ENCODE data around the gene PNMA8A.

PNMA8A gene

GRCh38 chr19:46450737-46451136, 20.6 kb downstream of the PNMA8A start:
- no peak overlapping the region for H3K4me3 ChIP-seq (ENCODE audit: control insufficient read depth, low read depth, low read length)
- no peak for TF ChIP-seq CTCF (conservative IDR thresholded peaks at IDR 0.05; ENCODE audit: control insufficient read depth, insufficient read depth, low read depth, low read length)
- no peak for DNase-seq (ENCODE audit: low read depth)

DNA sequence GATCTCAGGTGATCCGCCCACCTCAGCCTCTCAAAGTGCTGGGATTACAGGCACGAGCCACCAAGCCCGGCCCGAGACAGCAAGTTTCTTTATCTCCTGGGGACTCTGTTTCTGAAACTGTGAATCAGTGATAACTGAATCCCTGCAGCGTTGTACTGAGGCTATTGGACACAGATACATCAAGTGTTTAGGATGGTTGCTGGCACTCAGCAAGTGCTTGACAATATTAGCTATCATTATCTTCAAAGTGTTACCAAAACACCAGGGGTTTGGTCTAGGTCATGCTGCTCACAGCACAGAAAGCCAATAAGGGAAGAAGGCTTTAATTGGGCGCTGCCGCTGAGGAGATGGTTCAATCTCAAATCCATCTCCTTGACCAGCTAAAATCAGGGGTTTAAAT, 22.1 kb downstream of the PNMA8A start:
- DNase-seq (ENCODE audit: low read depth): no peak
- no peak for TF ChIP-seq CTCF (conservative IDR thresholded peaks at IDR 0.05; ENCODE audit: control insufficient read depth, insufficient read depth, low read depth, low read length)
- no peak overlapping the region for H3K4me3 ChIP-seq (ENCODE audit: control insufficient read depth, low read depth, low read length)

- TF ChIP-seq CTCF (conservative IDR thresholded peaks at IDR 0.05; ENCODE audit: control insufficient read depth, insufficient read depth, low read depth, low read length): no peak
- no peak for DNase-seq (ENCODE audit: low read depth)
These were observed 22.8 kb downstream of the PNMA8A start for GRCh38 chr19:46448601-46449000.

DNA sequence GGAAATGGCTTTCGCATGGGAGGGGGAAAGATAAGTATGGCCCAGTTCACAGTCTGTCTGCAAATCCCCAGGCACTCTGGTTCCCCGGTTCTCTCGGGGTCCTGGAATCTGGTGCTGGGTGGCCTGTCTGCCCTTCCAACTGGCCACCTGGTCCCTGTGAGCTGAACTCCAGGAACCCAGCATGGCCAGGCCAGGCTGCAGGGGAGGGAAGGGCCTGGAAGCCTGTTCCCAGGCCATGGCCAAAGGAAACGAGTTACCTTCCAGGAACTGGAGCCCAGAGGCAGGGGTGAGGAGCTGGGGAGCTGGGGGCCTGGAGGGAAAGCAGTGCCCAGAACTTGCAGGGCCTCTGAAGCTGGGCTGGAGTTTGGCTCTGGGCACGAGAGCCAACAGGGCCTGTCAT, 23.5 kb downstream of the PNMA8A start:
- H3K4me3 ChIP-seq (ENCODE audit: control insufficient read depth, low read depth, low read length): no peak overlapping the region
- no peak for TF ChIP-seq CTCF (conservative IDR thresholded peaks at IDR 0.05; ENCODE audit: control insufficient read depth, insufficient read depth, low read depth, low read length)
- DNase-seq (ENCODE audit: low read depth): no peak

More at GRCh38 chr19:46448601-46449000, 22.8 kb downstream of the PNMA8A start:
- H3K4me3 ChIP-seq (ENCODE audit: control insufficient read depth, low read depth, low read length): no peak overlapping the region

DNA sequence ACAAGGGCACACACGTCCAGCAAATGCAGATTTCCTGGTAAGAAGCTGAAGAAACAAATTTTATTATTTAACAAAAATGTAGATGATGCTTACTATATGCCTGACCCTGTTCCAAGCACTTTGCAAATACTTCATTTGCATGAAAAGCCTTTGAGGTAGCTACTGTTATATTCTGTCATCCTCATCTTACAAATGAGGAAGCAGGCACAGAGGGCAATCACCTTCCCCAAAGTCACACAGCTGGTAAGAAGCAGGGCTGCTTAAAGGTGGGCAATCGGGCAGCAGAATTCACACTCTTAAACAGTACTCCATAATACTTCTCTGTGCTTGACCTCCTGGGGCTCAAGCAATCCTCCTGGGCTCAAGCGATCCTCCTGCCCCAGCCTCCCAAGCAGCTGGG, 24.4 kb downstream of the PNMA8A start:
- no peak for TF ChIP-seq CTCF (conservative IDR thresholded peaks at IDR 0.05; ENCODE audit: control insufficient read depth, insufficient read depth, low read depth, low read length)
- no peak for DNase-seq (ENCODE audit: low read depth)
- H3K4me3 ChIP-seq (ENCODE audit: control insufficient read depth, low read depth, low read length): no peak overlapping the region

- no peak for TF ChIP-seq CTCF (conservative IDR thresholded peaks at IDR 0.05; ENCODE audit: control insufficient read depth, insufficient read depth, low read depth, low read length)
- DNase-seq (ENCODE audit: low read depth): no peak
- H3K4me3 ChIP-seq (ENCODE audit: control insufficient read depth, low read depth, low read length): no peak overlapping the region
These were observed 25.3 kb downstream of the PNMA8A start for GRCh38 chr19:46446021-46446420.

- H3K4me3 ChIP-seq (ENCODE audit: control insufficient read depth, low read depth, low read length): no peak overlapping the region
- no peak for TF ChIP-seq CTCF (conservative IDR thresholded peaks at IDR 0.05; ENCODE audit: control insufficient read depth, insufficient read depth, low read depth, low read length)
- peak; percentile 78 for DNase-seq (ENCODE audit: low read depth)
These were observed 28.4 kb downstream of the PNMA8A start for GRCh38 chr19:46442808-46443450.

Data from fibroblast of mammary gland (primary cell).